ENCODE results near the gene GPX4.

DNA sequence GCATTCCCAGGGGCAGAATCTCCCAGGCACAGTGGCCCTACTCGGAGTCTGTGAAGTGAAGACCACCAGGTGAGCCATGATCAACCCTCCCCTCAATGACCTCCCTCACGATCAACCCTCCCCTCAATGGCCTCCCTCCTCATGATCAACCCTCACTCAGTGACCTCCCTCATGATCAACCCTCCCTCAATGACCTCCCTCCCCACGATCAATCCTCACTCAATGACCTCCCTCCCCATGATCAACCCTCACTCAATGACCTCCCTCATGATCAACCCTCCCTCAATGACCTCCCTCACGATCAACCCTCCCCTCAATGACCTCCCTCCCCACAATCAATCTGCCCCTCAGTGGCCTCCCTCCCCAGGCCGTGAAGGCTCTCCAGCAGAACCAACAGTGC is 38.1 kb downstream of the GPX4 start:
- TF ChIP-seq, protein P1, sequence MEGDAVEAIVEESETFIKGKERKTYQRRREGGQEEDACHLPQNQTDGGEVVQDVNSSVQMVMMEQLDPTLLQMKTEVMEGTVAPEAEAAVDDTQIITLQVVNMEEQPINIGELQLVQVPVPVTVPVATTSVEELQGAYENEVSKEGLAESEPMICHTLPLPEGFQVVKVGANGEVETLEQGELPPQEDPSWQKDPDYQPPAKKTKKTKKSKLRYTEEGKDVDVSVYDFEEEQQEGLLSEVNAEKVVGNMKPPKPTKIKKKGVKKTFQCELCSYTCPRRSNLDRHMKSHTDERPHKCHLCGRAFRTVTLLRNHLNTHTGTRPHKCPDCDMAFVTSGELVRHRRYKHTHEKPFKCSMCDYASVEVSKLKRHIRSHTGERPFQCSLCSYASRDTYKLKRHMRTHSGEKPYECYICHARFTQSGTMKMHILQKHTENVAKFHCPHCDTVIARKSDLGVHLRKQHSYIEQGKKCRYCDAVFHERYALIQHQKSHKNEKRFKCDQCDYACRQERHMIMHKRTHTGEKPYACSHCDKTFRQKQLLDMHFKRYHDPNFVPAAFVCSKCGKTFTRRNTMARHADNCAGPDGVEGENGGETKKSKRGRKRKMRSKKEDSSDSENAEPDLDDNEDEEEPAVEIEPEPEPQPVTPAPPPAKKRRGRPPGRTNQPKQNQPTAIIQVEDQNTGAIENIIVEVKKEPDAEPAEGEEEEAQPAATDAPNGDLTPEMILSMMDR (IDR thresholded peaks at IDR 0.05): no peak
- TF ChIP-seq POLR2A (IDR thresholded peaks at IDR 0.05): no peak
